SW 1271 (cell line): Measurements from ENCODE around the gene PTPN2.
"Not testable (repeated sequence)": the region's sequence is repeated elsewhere in the genome, so short reads cannot be mapped to it uniquely, and the experiment has no call there.

Source experiments
- DNase-seq, 2 experiments: peaks; one replicate each; lab custom pipeline; 2025; lab: John Stamatoyannopoulos, UW

The PTPN2 gene

GRCh38 chr18:12825230-12825629 is 58.8 kb downstream of the PTPN2 start:
- no peak for DNase-seq

GRCh38 chr18:12823892-12824291 is 60.1 kb downstream of the PTPN2 start:
- DNase-seq, result no peak

GRCh38 chr18:12821408-12821807 is 62.6 kb downstream of the PTPN2 start:
- DNase-seq, result no peak

GRCh38 chr18:12820506-12820905 is 63.5 kb downstream of the PTPN2 start:
- no peak for DNase-seq

- DNase-seq, result no peak
These were observed 64.2 kb downstream of the PTPN2 start for GRCh38 chr18:12819841-12820240.

GRCh38 chr18:12819322-12819721 is 64.7 kb downstream of the PTPN2 start:
- DNase-seq, result no peak

GRCh38 chr18:12818243-12818642 is 65.8 kb downstream of the PTPN2 start:
- DNase-seq, result no peak

- no peak for DNase-seq
These were observed 67.6 kb downstream of the PTPN2 start for GRCh38 chr18:12816451-12816850.

- no peak for DNase-seq
These were observed 72.7 kb downstream of the PTPN2 start for GRCh38 chr18:12811191-12811950.

- no peak for DNase-seq
These were observed 80.7 kb downstream of the PTPN2 start for GRCh38 chr18:12803069-12803936.

GRCh38 chr18:12802538-12802937 is 81.5 kb downstream of the PTPN2 start:
- no peak for DNase-seq

- no peak for DNase-seq
These were observed 87.6 kb downstream of the PTPN2 start for GRCh38 chr18:12796448-12796847.

GRCh38 chr18:12791610-12792009 is 92.4 kb downstream of the PTPN2 start:
- no peak for DNase-seq

- no peak for DNase-seq
These were observed 97.4 kb downstream of the PTPN2 start for GRCh38 chr18:12786669-12787068.

GRCh38 chr18:12783524-12783923 is 100.5 kb downstream of the PTPN2 start:
- no peak for DNase-seq

- DNase-seq, result no peak
These were observed 101.5 kb downstream of the PTPN2 start for GRCh38 chr18:12782521-12782920.

GRCh38 chr18:12779456-12779855 is 104.6 kb downstream of the PTPN2 start:
- DNase-seq, result no peak

GRCh38 chr18:12779043-12779442 is 105.0 kb downstream of the PTPN2 start:
- DNase-seq, result no peak

- no peak for DNase-seq
These were observed 106.5 kb downstream of the PTPN2 start for GRCh38 chr18:12777500-12777944.

GRCh38 chr18:12776821-12777471 is 107.1 kb downstream of the PTPN2 start:
- DNase-seq, result no peak

GRCh38 chr18:12776415-12776814 is 107.6 kb downstream of the PTPN2 start:
- not testable (repeated sequence) for DNase-seq

GRCh38 chr18:12774982-12775381 is 109.1 kb downstream of the PTPN2 start:
- DNase-seq, result no peak

- no peak for DNase-seq
These were observed 110.7 kb downstream of the PTPN2 start for GRCh38 chr18:12773369-12773768.
